Mesothelial cell of epicardium (in vitro differentiated cells): ENCODE results near the gene DDX39B. TPM values are rescaled to one million over a fixed set of nuclear protein-coding genes. Genes with fewer than 3 reads are reported as not detected.

Experiments used
- DNase-seq, 2 experiments: peaks; one replicate each; pipeline ENCODE4 v3.0.0; 2021; ENCODE audit warnings: low spot score in 2 of 2; ENCODE audit not compliant: unreplicated experiment in 2 of 2
- H3K27ac Mint-ChIP-seq: 2 replicates; pipeline ENCODE4 v1.8.0; 2021; ENCODE audit warnings: mixed read lengths
- H3K27me3 Mint-ChIP-seq: 2 replicates; pipeline ENCODE4 v1.8.0; 2021; ENCODE audit warnings: low read depth, mixed read lengths
- H3K36me3 Mint-ChIP-seq: 2 replicates; pipeline ENCODE4 v1.8.0; 2021; ENCODE audit warnings: mixed read lengths
- H3K4me1 Mint-ChIP-seq: 2 replicates; pipeline ENCODE4 v1.8.0; 2021; ENCODE audit warnings: mixed read lengths
- H3K4me3 Mint-ChIP-seq: 2 replicates; pipeline ENCODE4 v1.8.0; 2021; ENCODE audit warnings: mild to moderate bottlenecking, moderate library complexity, mixed read lengths
- H3K9me3 Mint-ChIP-seq: 2 replicates; pipeline ENCODE4 v1.8.0; 2021; ENCODE audit warnings: mixed read lengths
- CTCF ChIP-seq: fragments of 200-600 bp; sonication (generic); IDR thresholded peaks from one replicate; pipeline ENCODE4 v1.5.0; 2021; ENCODE audit warnings: antibody characterized with exemption; ENCODE audit not compliant: unreplicated experiment
- total RNA-seq: library from RNA; stranded (reverse); gene quantifications from 3 replicates; pipeline ENCODE4 v1.2.1, GENCODE V29; 2021

DDX39B gene
- total RNA-seq, 1 donor from 2014 or later, result 649 TPM

GRCh38 chr6:31541059-31541657 lies 645 bp downstream of the DDX39B start:
- peaks cover 31% of the 10 kb centered on the region for H3K36me3 Mint-ChIP-seq
- H3K27ac Mint-ChIP-seq, result peak overlapping the region; percentile 100
- peak overlapping the region; percentile 99 for H3K4me3 Mint-ChIP-seq
- no peaks in the 10 kb centered on the region for H3K27me3 Mint-ChIP-seq
- TF ChIP-seq CTCF, result no peak
- H3K4me1 Mint-ChIP-seq, result peaks cover 45% of the 10 kb centered on the region
- H3K9me3 Mint-ChIP-seq, result no peaks in the 10 kb centered on the region
- peak in 1 of 2 experiments; percentile 50 for DNase-seq

GRCh38 chr6:31540640-31541039 lies 1.2 kb downstream of the DDX39B start:
- H3K36me3 Mint-ChIP-seq, result peaks cover 36% of the 10 kb centered on the region
- H3K27me3 Mint-ChIP-seq, result no peaks in the 10 kb centered on the region
- H3K4me3 Mint-ChIP-seq, result peak overlapping the region; percentile 99
- no peaks in the 10 kb centered on the region for H3K9me3 Mint-ChIP-seq
- no peak for TF ChIP-seq CTCF
- peaks cover 41% of the 10 kb centered on the region for H3K4me1 Mint-ChIP-seq
- no peak for DNase-seq
- H3K27ac Mint-ChIP-seq, result peak overlapping the region; percentile 93

GRCh38 chr6:31538805-31539400 lies 2.9 kb downstream of the DDX39B start:
- no peaks in the 10 kb centered on the region for H3K9me3 Mint-ChIP-seq
- H3K27me3 Mint-ChIP-seq, result no peaks in the 10 kb centered on the region
- TF ChIP-seq CTCF, result no peak
- peaks cover 41% of the 10 kb centered on the region for H3K4me1 Mint-ChIP-seq
- no peak for DNase-seq
- H3K36me3 Mint-ChIP-seq, result peaks cover 46% of the 10 kb centered on the region
- H3K27ac Mint-ChIP-seq, result peak overlapping the region; percentile 64
- peak overlapping the region; percentile 99 for H3K4me3 Mint-ChIP-seq

GRCh38 chr6:31535538-31536324 lies 6.1 kb downstream of the DDX39B start:
- H3K9me3 Mint-ChIP-seq, result no peaks in the 10 kb centered on the region
- no peak overlapping the region for H3K27ac Mint-ChIP-seq
- DNase-seq, result no peak
- no peak overlapping the region for H3K4me3 Mint-ChIP-seq
- TF ChIP-seq CTCF, result no peak
- H3K27me3 Mint-ChIP-seq, result no peaks in the 10 kb centered on the region
- peaks cover 64% of the 10 kb centered on the region for H3K36me3 Mint-ChIP-seq
- peaks cover 27% of the 10 kb centered on the region for H3K4me1 Mint-ChIP-seq

GRCh38 chr6:31534521-31535040 lies 7.2 kb downstream of the DDX39B start:
- Mint-ChIP-seq H3K36me3 (peaks cover 63% of the 10 kb centered on the region), H3K4me3 (no peak overlapping the region), H3K9me3 (no peaks in the 10 kb centered on the region), H3K27ac (no peak overlapping the region), H3K4me1 (peaks cover 17% of the 10 kb centered on the region), H3K27me3 (no peaks in the 10 kb centered on the region)
- no peak for TF ChIP-seq CTCF
- no peak for DNase-seq
